Skin of body (tissue), 2 donors: Measurements from ENCODE around the gene ZDHHC11B. TPM values are rescaled to one million over a fixed set of nuclear protein-coding genes. Genes with fewer than 3 reads are reported as not detected.
A peak's percentile ranks its signal among the peaks of the same experiment; 100 is the strongest.
"Not testable (repeated sequence)": the region's sequence is repeated elsewhere in the genome, so short reads cannot be mapped to it uniquely, and the experiment has no call there.

Source experiments
- DNase-seq: peaks from one replicate; lab custom pipeline; 2025; lab: John Stamatoyannopoulos, UW
- total RNA-seq: library from RNA; depleted of rRNA; stranded (reverse); fragments of >200 nt; gene quantifications from one replicate; pipeline ENCODE4 v1.2.3, GENCODE V29; 2014

The ZDHHC11B gene
- total RNA-seq, 1 donor from 2014 or later: 0.89 TPM

DNA sequence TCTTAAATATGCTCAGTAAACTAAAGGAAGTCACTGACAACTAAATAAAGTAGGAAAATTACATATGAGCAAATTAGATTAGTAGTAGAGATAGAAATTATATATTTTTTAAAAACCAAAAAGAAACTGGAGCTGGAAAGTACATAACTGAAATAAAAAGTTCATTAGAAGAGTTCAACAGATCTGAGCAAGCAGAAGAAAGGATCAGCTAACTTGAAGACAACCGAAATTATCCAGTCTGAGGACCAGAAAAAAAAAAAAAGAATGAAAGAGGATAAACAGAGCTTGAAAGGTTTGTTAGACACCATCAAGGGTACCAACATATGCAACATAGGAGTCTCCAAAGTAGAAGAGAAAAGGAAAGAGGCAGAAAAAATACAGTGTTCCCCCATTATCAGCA, 65.2 kb downstream of the ZDHHC11B start:
- DNase-seq: not testable (repeated sequence)

DNA sequence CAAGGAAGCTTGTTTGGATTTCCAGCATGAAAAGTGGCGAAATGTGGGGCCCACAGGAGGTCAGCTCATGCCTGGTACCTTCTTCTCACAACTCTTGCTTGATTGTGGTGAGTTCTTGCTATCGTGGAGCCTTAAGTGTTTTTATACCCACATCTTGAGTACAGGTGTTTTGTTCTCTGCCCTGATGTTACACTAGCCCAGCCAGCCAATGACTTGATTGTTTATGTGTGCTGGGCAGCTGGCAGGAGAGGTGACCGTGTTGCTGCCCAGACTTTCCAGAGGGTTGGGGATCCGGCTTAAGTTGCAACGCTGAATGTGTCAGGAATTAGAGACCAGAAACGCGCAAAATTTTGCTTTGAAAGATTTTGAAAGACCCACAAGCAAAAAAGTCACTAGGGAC, 67.4 kb downstream of the ZDHHC11B start:
- DNase-seq: no peak

DNA sequence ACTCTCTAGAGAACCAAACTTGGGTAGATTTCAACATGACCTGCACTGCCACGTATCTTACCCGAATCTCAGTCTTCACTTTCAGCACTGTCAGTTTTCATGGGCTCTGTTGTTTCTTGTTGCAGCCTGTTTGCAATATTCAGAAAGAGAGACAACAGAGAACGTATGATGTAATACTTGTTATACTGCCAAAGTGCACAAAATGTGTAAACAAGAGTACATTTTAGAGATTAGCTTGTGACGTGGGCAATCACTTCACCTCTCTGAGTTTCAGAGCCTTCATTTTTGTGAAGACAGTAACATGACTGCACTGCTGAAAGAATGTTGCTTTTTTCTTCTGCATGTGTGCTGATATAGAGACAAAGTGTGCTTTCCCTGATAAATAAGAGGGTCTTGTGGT, 67.8 kb downstream of the ZDHHC11B start:
- DNase-seq: peak; percentile 6

DNA sequence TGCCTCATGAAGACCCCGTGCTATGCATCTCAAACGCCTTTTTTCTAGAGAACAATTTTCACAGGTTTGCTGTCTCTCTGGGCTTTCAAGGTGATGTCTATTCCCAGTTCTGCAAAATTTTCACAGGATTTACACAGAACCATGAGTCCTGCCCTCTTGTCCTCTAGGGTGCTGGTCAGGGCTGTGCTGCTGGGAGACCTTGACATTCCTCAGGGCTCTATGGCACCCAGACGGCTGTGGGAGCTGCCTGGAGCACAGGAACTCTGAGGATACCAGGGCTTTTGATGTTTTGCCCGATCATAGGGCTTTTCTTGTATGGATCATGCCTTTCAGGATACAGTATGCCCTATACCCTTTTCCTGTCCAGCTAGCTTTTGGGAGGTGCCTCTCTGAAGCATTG, 68.9 kb downstream of the ZDHHC11B start:
- not testable (repeated sequence) for DNase-seq

DNA sequence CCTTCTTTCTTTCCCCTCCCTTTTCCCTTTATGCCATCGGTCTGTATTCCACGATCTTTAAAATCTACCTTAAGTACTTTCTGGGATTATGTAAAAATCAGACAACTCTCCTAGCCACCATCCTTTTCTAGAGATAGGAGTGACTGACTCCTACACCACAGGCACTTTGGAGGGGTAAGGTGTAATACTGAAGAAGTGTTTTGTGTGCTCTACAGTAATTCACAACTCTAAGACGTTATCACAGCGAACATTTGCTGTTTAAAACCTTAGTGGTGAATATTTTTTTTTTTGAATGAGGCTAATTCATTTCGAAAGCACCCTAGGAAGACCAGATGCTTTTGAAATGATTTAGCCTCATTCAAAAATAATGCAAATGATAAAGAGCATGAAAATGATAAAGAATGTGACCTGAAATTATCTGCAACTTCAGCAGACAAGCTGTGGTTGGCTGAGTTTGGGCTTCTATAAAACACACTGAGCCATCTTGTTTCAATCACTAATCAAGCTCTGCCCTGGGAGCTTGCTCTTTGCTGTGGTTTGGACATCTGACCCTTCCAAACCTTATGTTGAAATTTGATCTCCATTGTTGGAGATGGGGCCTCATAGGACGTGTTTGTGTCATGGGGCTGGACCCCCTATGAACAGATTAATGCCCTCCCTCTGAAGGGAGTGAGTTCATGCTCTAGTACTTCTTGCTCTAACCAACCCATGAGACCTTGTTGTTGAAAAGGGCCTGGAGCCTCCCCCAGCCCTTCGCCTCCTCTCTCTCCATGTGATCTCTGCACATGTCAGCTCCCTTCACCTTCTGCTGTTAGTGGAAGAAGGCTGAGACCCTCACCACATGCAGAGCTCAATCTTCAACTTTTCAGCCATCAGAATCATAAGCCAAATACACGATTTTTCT, 70.1 kb downstream of the ZDHHC11B start:
- not testable (repeated sequence) for DNase-seq

DNA sequence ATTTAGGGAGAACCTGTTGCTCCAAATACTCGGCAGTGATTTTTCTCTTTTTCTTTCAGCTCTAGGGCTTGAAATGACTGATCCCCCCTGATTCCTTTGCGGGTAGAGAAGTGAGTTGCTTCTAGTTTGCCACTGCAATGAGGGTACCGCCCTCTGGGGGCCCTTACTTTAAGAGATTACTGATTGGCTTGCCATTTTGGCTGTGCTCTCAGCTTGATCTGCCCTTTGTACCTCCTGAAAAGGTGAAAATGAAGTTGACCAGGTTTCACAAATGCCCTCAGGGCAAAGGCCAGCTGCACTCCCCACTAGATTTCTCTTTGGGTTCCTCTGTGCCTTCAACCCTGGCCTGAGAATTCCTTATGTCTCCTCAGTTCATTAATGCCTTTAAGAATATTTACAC, 70.8 kb downstream of the ZDHHC11B start:
- not testable (repeated sequence) for DNase-seq

DNA sequence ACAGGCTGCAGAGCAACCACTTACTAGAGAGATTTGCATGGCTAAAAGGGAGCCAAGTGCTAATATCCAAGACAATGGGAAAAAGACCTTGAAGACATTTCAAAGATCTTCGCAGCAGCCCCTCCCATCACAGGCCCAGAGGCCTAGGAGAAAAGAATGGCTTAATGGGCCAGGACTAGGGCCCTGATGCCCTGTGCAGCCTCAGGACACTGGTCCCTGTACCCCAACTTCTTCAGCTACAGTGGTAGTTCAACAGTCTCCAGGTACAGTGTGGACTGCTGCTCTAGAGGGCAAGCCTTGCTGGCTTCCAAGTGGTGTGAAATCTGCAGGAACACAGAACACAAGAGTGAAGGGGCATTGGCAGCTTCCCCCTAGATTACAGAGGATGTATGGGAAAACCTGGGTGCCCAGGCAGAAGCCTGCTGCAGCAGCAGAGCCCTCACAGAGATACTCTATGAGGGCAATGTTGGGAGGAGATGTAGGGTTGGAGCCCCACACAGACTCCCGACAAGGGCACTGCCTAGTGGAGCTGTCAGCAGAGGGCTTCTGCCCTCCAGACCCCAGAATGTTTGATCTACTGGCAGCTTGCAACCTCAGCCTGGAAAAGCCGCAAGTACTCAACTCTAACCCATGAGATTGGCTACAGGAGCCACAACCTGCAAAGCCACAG, 75.5 kb downstream of the ZDHHC11B start:
- not testable (repeated sequence) for DNase-seq

DNA sequence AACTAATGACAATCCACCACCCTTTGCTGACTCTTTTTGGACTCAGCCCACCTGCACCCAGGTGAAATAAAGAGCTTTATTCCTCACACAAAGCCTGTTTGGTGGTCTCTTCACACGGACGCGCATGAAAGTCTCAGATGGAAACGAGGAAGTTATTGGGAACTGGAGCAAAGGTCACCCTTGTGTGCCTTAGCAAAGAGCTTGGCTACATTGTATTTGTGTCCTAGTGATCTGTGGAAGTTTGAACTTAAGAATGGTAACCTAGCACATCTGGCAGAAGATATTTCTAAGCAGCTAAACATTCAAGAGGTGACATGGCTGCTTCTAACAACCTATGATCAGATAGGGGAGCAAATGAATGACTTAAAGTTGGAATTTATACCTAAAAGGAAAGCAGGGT, 76.2 kb downstream of the ZDHHC11B start:
- DNase-seq: not testable (repeated sequence)

DNA sequence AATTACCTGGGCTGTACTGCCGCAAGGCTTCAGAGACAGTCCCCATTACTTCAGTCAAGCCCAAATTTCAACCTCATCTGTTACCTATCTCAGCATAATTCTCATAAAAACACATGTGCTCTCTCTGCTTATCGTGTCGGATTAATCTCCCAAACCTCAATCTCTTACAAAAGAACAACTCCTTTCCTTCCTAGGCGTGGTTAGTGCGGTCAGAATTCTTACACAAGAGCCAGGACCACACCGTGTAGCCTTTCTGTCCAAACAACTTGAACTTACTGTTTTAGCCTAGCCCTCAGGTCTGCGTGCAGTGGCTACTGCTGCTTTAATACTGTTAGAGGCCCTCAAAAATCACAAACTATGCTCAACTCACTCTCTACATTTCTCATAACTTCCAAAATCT, 78.4 kb downstream of the ZDHHC11B start:
- DNase-seq: not testable (repeated sequence)

DNA sequence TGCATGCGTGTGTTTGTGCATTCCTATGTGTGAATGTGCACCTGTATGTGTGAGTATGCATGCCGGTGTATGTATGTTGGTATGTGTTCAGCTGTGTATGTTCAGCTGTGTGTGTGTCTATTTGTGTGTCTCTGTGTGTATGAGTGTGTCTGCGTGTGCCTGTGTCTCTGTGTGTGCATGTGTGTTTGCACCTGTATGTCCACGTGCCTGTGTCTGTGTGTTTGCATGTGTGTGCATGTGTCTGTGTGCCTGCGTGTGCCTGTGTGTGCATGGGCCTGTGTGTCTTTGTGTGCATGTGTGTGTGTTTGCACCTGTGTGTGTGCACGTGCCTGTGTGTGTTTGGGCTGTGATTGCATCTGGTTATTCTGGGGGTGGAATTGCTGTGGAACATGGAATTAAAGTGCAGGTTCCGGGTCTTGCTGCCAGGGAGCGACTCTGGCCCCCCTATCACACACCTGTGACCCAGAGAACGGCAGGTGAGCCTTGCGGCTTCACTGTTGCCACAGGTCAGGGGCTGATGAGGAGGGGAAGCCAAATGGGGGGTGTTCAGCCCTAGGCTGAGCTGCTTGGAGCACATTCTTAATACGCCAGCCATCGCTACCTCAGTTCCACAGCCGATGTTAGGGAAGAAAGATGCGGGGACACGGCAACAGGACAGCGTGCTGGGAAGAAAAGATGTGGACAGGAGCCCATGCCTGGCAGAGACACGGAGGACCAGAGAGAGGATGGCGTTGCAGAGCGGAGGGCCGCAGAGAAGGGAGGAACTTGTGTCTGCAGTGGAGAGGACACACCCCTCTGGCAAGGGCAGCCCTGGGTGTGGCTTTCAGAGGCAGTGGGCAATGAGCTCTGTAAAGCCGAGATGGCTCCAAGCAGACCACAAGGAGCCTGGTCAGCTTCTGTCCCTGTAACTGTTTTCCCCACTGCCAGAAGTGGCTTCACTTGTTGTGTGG, 87.5 kb downstream of the ZDHHC11B start:
- not testable (repeated sequence) for DNase-seq

DNA sequence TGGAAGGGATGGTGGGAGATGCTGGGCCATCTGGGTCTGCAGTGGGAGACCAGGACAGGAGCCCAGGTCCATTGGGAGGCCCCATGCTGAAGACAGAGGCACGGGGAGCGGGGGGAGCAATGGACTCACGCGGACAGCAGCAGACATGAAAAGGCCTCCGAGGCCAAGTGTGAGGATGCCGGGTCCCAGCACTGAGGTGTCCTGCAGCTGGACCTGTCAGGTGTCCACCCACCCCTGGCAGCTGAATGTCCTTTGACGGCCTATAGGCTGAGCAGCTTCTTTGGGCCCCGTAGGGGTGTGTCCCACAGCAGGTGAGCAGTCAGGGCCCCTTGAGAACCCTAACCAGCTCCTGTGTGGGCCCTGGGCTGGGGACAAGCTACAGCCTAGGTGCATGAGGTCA, 88.3 kb downstream of the ZDHHC11B start:
- not testable (repeated sequence) for DNase-seq

DNA sequence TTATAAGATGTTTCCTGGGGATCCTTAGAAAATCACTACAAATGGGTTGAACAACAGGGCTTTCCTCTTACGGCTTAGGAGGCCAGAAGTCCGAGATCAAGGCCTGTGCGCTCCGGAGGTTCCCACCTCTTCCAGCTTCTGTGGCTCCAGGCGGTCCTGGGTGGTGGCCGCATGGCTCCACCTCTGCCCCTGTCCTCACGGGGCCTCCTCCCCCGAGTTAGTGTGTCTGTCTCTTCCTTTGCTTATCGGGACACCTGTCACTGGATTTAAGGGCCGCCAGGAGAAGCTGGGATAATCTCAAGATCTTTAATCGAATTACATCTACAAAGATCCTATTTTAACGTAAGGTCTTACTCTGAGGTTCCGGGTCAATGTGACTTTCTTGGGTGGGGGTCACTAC, 89.1 kb downstream of the ZDHHC11B start:
- DNase-seq: not testable (repeated sequence)

DNA sequence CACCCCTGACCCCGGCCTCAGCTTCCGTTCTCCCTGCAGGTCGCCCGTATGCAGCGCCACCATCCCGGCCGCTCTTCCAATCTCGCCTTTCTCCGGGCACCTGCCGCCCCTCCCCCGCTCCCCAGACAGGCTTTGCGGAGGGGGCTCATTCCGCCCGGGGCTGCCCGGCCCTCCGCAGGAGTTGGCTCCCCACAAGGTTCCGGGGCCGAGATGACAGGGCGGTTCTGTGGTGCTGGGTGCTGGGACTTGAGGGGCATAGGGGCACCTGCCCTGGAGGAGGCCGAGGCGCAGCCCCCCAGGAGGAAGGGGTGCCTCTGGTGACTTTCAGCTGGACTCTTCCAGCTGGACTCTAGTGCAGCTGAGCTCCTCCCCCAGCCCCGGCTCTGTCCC, 90.5 kb downstream of the ZDHHC11B start:
- not testable (repeated sequence) for DNase-seq

DNA sequence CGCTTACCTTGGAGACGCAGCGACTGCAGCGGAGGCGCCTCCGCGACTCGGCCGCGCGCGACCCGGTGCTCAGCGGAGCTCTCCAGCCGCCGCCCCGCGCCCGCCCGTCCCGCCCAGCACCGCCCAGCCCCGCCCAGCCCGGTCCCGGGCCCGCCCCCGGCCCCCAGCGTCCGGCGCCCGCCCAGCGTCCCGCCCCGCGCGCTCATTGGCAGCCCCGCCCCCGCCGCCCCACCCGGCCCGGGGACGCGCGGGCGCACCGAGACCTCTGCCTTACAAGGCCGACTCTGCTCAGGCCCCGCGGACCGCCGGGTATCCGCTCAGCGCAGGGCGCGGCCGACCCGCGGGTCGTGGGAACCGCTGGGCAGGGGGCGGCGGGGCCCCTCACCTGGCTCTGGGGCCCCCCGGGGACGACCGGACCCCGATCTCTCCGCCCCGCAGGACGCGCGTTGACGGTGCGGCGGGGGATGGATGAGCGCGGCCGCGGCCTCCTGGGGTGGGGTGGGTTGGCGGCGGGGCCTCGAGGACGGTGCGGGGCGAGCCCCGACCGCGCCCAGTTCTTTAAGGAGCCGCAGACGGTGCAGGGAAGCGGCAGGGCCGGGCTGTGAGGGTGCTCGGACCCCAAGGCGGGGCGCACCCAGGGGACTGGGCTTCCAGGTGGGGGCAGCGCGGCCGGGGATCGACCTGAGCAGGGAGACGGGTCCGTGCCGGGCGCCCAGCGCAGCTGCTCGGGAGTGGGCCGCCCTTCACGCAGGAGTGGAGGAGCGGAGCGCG, 91.1 kb downstream of the ZDHHC11B start, which contains the start of gene TPPP:
Gene TPPP, minus strand, starts transcription at position 82 of the 771 bp plus-strand sequence. CDS start 15,292 bp downstream, outside the sequence.
- peak; percentile 21 for DNase-seq

DNA sequence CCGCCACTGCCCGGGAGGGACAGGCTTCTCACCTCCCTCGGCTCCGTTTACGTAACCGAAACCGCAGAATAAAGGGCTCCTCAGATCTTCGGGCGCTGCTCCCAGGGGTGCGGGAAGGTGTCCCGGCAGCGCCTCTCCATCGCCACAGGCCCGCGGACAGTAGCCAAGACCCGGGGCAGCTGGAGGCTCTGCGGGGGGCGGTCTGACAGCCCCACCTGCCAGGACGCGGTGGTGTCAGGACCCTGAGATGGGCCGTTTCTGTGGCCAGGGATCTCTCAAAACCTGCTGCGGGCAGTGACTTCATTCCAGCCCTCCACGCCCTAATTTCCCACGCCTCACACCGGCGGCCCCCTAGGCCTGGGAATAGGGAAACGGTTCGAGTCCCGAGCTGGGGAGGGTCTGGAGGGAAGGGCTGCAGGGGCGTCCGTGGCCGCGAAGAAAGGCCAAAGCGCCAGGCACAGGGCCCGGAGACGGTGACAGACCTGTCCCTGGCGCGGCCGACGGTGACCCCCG, 91.9 kb downstream of the ZDHHC11B start:
- not testable (repeated sequence) for DNase-seq

DNA sequence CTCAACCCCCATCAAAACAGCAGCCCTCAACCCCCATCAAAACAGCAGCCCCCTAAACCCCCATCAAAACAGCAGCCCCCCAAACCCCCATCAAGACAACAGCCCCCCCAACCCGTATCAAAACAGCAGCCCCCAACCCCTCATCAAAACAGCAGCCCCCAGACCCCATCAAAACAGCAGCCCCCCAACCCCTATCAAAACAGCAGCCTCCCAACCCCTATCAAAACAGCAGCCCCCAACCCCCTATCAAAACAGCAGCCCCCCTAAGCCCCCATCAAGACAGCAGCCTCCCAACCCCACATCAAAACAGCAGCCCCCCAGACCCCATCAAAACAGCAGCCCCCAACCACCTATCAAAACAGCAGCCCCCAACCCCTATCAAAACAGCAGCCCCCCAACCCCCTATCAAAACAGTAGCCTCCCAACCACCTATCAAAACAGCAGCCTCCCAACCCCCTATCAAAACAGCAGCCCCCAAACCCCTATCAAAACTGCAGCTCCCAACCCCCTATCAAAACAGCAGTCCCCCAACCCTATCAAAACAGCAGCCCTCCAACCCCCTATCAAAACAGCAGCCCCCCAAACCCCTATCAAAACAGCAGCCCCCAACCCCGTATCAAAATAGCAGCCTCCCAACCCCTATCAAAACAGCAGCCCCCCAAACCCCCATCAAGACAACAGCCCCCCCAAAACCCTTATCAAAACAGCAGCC, 92.6 kb downstream of the ZDHHC11B start:
- DNase-seq: no peak

DNA sequence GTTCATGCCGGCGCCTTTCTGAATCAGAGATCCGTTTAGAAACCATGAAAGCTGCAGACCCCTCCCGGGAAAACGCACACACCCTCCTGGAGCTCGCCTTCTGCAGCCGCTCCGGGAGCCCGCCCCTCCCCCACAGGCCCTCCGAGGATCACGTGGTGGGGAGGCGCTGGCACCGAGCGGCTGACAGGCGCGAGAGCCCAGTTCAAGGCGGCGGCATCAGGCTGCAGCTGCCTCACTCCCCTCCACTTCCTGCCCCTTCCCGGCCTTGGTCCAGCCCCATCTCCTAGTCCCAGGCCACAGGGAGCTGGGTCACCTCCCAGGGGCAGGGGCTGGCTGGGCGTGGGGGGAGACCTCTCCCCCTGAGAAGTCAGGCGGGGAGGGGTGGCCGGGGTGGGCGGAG, 93.5 kb downstream of the ZDHHC11B start:
- not testable (repeated sequence) for DNase-seq

DNA sequence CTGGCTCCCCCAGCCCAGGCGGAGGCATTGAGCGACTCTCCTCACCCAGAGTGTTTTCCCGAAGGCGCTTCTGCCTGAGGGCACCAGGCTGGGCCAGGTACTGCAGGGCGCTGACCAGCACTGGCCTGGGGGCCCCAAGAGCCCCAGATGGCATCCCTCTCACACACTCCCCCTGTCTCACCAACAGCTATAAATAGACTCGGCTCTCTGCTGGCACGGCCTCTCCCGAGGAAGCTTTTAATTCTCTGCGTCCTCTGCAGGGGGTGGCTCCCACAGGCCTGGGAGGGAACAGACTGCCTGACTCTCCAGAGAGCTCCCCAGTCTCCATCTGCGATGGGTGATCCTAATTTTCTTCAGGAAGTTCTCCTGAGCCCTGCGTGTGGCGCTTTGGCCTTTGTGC, 94.2 kb downstream of the ZDHHC11B start:
- not testable (repeated sequence) for DNase-seq

DNA sequence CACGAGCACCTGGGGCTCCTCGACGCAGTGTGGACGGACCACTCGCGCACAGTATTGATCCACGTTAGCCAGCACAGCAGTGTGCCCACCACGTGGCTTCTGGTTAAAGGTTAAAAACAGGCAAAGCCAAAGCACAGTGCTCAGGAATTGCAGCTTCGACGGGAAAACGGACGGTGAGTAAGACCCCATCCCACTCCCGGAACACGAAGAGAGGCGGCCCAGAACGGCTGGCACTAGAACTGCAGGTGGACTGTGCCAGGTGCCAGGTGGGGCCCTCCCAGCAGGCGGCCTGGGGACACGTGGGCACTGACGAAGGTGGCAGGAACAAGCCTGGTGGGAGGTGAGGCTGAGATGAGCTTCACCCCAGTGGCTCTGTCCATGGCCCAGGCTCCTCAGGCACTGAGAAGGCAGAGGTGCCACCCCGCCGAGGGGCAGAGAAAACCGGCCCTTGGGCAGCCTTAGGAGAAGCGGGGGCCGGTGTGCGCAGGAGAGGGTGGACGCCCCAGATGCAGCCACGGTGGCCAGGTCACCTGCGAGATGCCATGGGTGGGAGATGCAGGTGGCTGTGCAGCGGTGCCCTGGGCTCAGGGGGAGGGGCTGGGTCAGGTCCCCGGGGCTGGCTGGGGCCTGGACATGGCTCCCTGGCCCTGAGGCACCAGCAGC, 96.0 kb downstream of the ZDHHC11B start:
- DNase-seq: not testable (repeated sequence)
